DMS 273 (cell line): ENCODE measurements around the gene MEMO1.
"Not testable (repeated sequence)": the region's sequence is repeated elsewhere in the genome, so short reads cannot be mapped to it uniquely, and the experiment has no call there.

Experiments used
- DNase-seq: peaks from one replicate; lab custom pipeline; 2025; ENCODE audit not compliant: unreplicated experiment; lab: John Stamatoyannopoulos, UW

MEMO1 gene

GRCh38 chr2:31919499-31919898 lies 91.3 kb downstream of the MEMO1 start:
- DNase-seq = no peak

- no peak for DNase-seq
These were observed 101.1 kb downstream of the MEMO1 start for GRCh38 chr2:31909661-31910060.

- DNase-seq = not testable (repeated sequence)
These were observed 103.3 kb downstream of the MEMO1 start for GRCh38 chr2:31907491-31907890.

- DNase-seq = no peak
These were observed 107.6 kb downstream of the MEMO1 start for GRCh38 chr2:31903109-31903780.

GRCh38 chr2:31901900-31902299 lies 108.9 kb downstream of the MEMO1 start:
- no peak for DNase-seq

- DNase-seq = not testable (repeated sequence)
These were observed 110.7 kb downstream of the MEMO1 start for GRCh38 chr2:31900156-31900555.

GRCh38 chr2:31898346-31898745 lies 112.5 kb downstream of the MEMO1 start:
- DNase-seq = not testable (repeated sequence)

GRCh38 chr2:31897340-31897739 lies 113.5 kb downstream of the MEMO1 start:
- not testable (repeated sequence) for DNase-seq

GRCh38 chr2:31896293-31896692 lies 114.5 kb downstream of the MEMO1 start:
- no peak for DNase-seq

- no peak for DNase-seq
These were observed 116.2 kb downstream of the MEMO1 start for GRCh38 chr2:31894656-31895055.

- DNase-seq = no peak
These were observed 117.7 kb downstream of the MEMO1 start for GRCh38 chr2:31893094-31893493.

GRCh38 chr2:31889044-31889443 lies 121.8 kb downstream of the MEMO1 start:
- DNase-seq = no peak

- no peak for DNase-seq
These were observed 122.3 kb downstream of the MEMO1 start for GRCh38 chr2:31888550-31888949.

GRCh38 chr2:31886700-31887099 lies 124.1 kb downstream of the MEMO1 start:
- DNase-seq = peak; percentile 31

- DNase-seq = no peak
These were observed 133.8 kb downstream of the MEMO1 start for GRCh38 chr2:31877008-31877407.

GRCh38 chr2:31874071-31874470 lies 136.7 kb downstream of the MEMO1 start:
- DNase-seq = no peak

GRCh38 chr2:31865215-31865614 lies 145.6 kb downstream of the MEMO1 start:
- no peak for DNase-seq

GRCh38 chr2:31863867-31864266 lies 146.9 kb downstream of the MEMO1 start:
- no peak for DNase-seq

GRCh38 chr2:31863015-31863656 lies 147.7 kb downstream of the MEMO1 start:
- DNase-seq = not testable (repeated sequence)

- DNase-seq = no peak
These were observed 150.8 kb downstream of the MEMO1 start for GRCh38 chr2:31859959-31860358.

GRCh38 chr2:31853521-31853920 lies 157.3 kb downstream of the MEMO1 start:
- DNase-seq = no peak

- not testable (repeated sequence) for DNase-seq
These were observed 168.7 kb downstream of the MEMO1 start for GRCh38 chr2:31842150-31842549.

GRCh38 chr2:31835450-31835849 lies 175.4 kb downstream of the MEMO1 start:
- no peak for DNase-seq
